A549 (cell line): ENCODE results near the gene SLC29A3. TPM values are rescaled to one million over a fixed set of nuclear protein-coding genes. Genes with fewer than 3 reads are reported as not detected.
A peak's percentile ranks its signal among the peaks of the same experiment; 100 is the strongest.

Experiments
- ATAC-seq, 2 experiments: fragments of 200-7000 bp in 1 of 2; fragments of >200 bp in 1 of 2; cut with Nextera tagmentation in 1 of 2; cut with Tn5 transposase in 1 of 2; 3 replicates each; pipeline versions ENCODE4 v1.8.0 to v1.9.1; 2018 to 2020; ENCODE audit warnings: mild to moderate bottlenecking in 1 of 2, moderate library complexity in 1 of 2
- CTCF ChIA-PET: fragments of 300-600 bp; sonication (Branson Sonifier 250); formaldehyde crosslinking; extraction: SDS; loops from one replicate; lab custom pipeline; 2021; ENCODE audit warnings: antibody characterized with exemption, inconsistent platforms; lab: Yijun Ruan, JAX
- POLR2A ChIA-PET: fragments of 350-600 bp; formaldehyde crosslinking; extraction: SDS; loops from one replicate; lab custom pipeline; 2021; ENCODE audit warnings: antibody characterized with exemption, inconsistent platforms; lab: Yijun Ruan, JAX
- DNase-seq, 2 experiments: peaks; one replicate each; pipeline versions ENCODE4 v3.0.0 to v3.0.0-alpha.2; 2011 to 2016; ENCODE audit warnings: low read depth in 1 of 2, low spot score in 1 of 2
- FAIRE-seq: peaks from 2 replicates; lab custom pipeline; 2011; peaks lifted over from hg19 to GRCh38; lab: Jason Lieb, UNC
- H3K27ac ChIP-seq, 2 experiments: fragments of >200 bp; sonication (Bioruptor Twin); formaldehyde crosslinking; 3 replicates each; pipeline ENCODE4 v1.5.1; 2016 to 2017
- H3K4me1 ChIP-seq: fragments of >200 bp; sonication (Bioruptor Twin); formaldehyde crosslinking; 3 replicates; pipeline ENCODE4 v1.6.1; 2016
- H3K4me2 ChIP-seq: fragments of >200 bp; sonication (Bioruptor Twin); formaldehyde crosslinking; 3 replicates; pipeline ENCODE4 v1.6.1; 2016
- H3K4me3 ChIP-seq: fragments of >200 bp; sonication (Bioruptor Twin); formaldehyde crosslinking; 3 replicates; pipeline ENCODE4 v1.5.1; 2016
- H3K9me3 ChIP-seq: fragments of >200 bp; sonication (Bioruptor Twin); formaldehyde crosslinking; 3 replicates; pipeline ENCODE4 v1.6.1; 2016
- CBX2 ChIP-seq: fragments of 200-600 bp; sonication (generic); IDR thresholded peaks from 2 replicates; pipeline ENCODE4 v1.6.1; 2016; ENCODE audit warnings: low read depth, mild to moderate bottlenecking, borderline replicate concordance
- CBX8 ChIP-seq: fragments of 200-600 bp; sonication (generic); IDR thresholded peaks from 2 replicates; pipeline ENCODE4 v1.6.1; 2016
- CEBPB ChIP-seq, 2 experiments: fragments of >200 bp in 1 of 2; sonication (Bioruptor Twin) in 1 of 2; formaldehyde crosslinking in 1 of 2; IDR thresholded peaks; 2 replicates each; pipeline ENCODE4 v1.6.1; 2012 to 2016
- EHF ChIP-seq: fragments of 250-450 bp; sonication (Bioruptor Pico); IDR thresholded peaks from 2 replicates; pipeline ENCODE4 v1.5.0; 2020; ENCODE audit warnings: mild to moderate bottlenecking
- EP300 ChIP-seq, 2 experiments: fragments of >200 bp; sonication (Bioruptor Twin); formaldehyde crosslinking; IDR thresholded peaks; 2 replicates in 1 of 2; 3 replicates in 1 of 2; pipeline ENCODE4 v1.6.1; 2016 to 2017
- HOXA7 ChIP-seq: fragments of 250-450 bp; sonication (Bioruptor Pico); IDR thresholded peaks from 2 replicates; pipeline ENCODE4 v1.5.0; 2020; ENCODE audit warnings: mild to moderate bottlenecking, moderate library complexity
- HOXB5 ChIP-seq: fragments of 250-450 bp; sonication (Bioruptor Pico); IDR thresholded peaks from 2 replicates; pipeline ENCODE4 v1.5.0; 2020; ENCODE audit warnings: mild to moderate bottlenecking, moderate library complexity
- JUN ChIP-seq, 2 experiments: fragments of >200 bp; sonication (Bioruptor Twin); formaldehyde crosslinking; IDR thresholded peaks; 2 replicates in 1 of 2; 3 replicates in 1 of 2; pipeline ENCODE4 v1.6.1; 2016 to 2017
- JUNB ChIP-seq: fragments of >200 bp; sonication (Bioruptor Twin); formaldehyde crosslinking; IDR thresholded peaks from 2 replicates; pipeline ENCODE4 v1.6.1; 2016
- KDM5A ChIP-seq: fragments of 200-600 bp; sonication (generic); IDR thresholded peaks from 2 replicates; pipeline ENCODE4 v1.6.1; 2016; ENCODE audit warnings: antibody characterized with exemption, mild to moderate bottlenecking
- MAZ ChIP-seq: fragments of 150-350 bp; IDR thresholded peaks from 2 replicates; pipeline ENCODE4 v1.6.1; 2014; ENCODE audit warnings: antibody characterized with exemption, low read depth, low read length, borderline replicate concordance
- NPAS2 ChIP-seq: fragments of 250-450 bp; sonication (Bioruptor Pico); IDR thresholded peaks from 2 replicates; pipeline ENCODE4 v1.8.0; 2022; ENCODE audit warnings: mild to moderate bottlenecking, moderate library complexity, borderline replicate concordance
- PHF8 ChIP-seq: fragments of 200-600 bp; sonication (generic); IDR thresholded peaks from 2 replicates; pipeline ENCODE4 v1.6.1; 2016; ENCODE audit warnings: low read depth, mild to moderate bottlenecking, antibody characterized with exemption, moderate library complexity, borderline replicate concordance
- RNF2 ChIP-seq: fragments of 200-600 bp; sonication (generic); IDR thresholded peaks from 2 replicates; pipeline ENCODE4 v1.6.1; 2016; ENCODE audit warnings: low read depth, mild to moderate bottlenecking, antibody characterized with exemption, moderate library complexity, borderline replicate concordance
- SMC3 ChIP-seq: fragments of >200 bp; sonication (Bioruptor Twin); formaldehyde crosslinking; IDR thresholded peaks from 3 replicates; pipeline ENCODE4 v1.6.1; 2018; ENCODE audit warnings: inconsistent platforms
- TFCP2L1 ChIP-seq: fragments of 250-450 bp; sonication (Bioruptor Pico); IDR thresholded peaks from 2 replicates; pipeline ENCODE4 v1.5.0; 2021; ENCODE audit warnings: mild to moderate bottlenecking
- ZSCAN20 ChIP-seq: fragments of 250-450 bp; sonication (Bioruptor Pico); IDR thresholded peaks from 2 replicates; pipeline ENCODE4 v1.8.0; 2022; ENCODE audit warnings: mild to moderate bottlenecking, moderate library complexity
- WGBS: methylation state at CpG from one replicate; pipeline ENCODE4 v1.1.6; 2017; ENCODE audit errors: missing lambda C conversion rate; 5-methylcytosine and 5-hydroxymethylcytosine counted together
- polyA plus RNA-seq, 4 experiments: library from polyadenylated mRNA; depleted of rRNA in 3 of 4; stranded (reverse); fragments of >200 nt; fragmentation: RNase III in 1 of 4; extraction: RNeasy Plus Mini Kit Qiagen cat#74134 plus additional on column Dnase treatment in 1 of 4; gene quantifications; 2 replicates in 3 of 4; 3 replicates in 1 of 4; pipeline ENCODE4 v1.2.3, GENCODE V29; 2011 to 2017
- TF ChIP-seq, protein P1 (sequence below): IDR thresholded peaks from 2 replicates; pipeline ENCODE4 v1.6.1; 2012
- TF ChIP-seq, protein P2 (sequence below): fragments of >200 bp; sonication (Bioruptor Twin); formaldehyde crosslinking; IDR thresholded peaks from 3 replicates; pipeline ENCODE4 v1.5.1; 2016
- TF ChIP-seq, protein P3 (sequence below): IDR thresholded peaks from 2 replicates; pipeline ENCODE4 v1.6.1; 2012
- TF ChIP-seq, protein P4 (sequence below): fragments of 150-350 bp; IDR thresholded peaks from 2 replicates; pipeline ENCODE4 v1.6.1; 2014; ENCODE audit warnings: low read depth, mild to moderate bottlenecking, low read length
- TF ChIP-seq, protein P5 (sequence below): IDR thresholded peaks from 2 replicates; pipeline ENCODE4 v1.6.1; 2012; ENCODE audit warnings: low read depth, borderline replicate concordance

SLC29A3 gene
- polyA plus RNA-seq, 2 of the 4 experiments (the other 2 are of a cell fraction) = 7.2 to 11.4 TPM

DNA sequence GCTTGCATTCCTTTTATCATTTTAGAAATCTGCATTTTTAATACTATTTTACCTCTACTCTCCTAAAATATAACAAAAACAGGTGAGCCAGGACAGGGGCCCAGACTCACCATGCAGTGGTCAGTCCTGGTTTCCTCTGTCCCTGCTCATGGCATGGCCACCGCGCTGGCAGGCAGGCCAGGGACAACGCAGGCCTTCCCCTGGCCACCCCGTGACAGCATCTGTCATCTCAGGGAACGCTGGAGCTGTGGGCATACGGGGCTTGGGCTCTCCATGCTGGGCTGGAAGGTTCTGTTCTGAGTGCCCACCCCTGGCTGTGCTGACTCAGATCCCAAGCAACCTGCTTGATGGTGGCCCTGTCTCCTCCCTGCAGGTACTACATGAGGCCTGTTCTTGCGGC lies 42.5 kb downstream of the SLC29A3 start:
- no peak for DNase-seq
- no peak overlapping the region for H3K4me3 ChIP-seq
- 95% methylated on average over 4 of the region's 7 CpGs for WGBS
- no peak for ATAC-seq
- POLR2A ChIA-PET = no interaction called here
- TF ChIP-seq, protein P1, sequence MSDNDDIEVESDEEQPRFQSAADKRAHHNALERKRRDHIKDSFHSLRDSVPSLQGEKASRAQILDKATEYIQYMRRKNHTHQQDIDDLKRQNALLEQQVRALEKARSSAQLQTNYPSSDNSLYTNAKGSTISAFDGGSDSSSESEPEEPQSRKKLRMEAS = no peak
- TF ChIP-seq CBX8 = no peak
- no peak for TF ChIP-seq PHF8
- no peak for TF ChIP-seq SMC3
- TF ChIP-seq JUN (IDR thresholded peaks at IDR 0.05) = no peak
- TF ChIP-seq, protein P2, sequence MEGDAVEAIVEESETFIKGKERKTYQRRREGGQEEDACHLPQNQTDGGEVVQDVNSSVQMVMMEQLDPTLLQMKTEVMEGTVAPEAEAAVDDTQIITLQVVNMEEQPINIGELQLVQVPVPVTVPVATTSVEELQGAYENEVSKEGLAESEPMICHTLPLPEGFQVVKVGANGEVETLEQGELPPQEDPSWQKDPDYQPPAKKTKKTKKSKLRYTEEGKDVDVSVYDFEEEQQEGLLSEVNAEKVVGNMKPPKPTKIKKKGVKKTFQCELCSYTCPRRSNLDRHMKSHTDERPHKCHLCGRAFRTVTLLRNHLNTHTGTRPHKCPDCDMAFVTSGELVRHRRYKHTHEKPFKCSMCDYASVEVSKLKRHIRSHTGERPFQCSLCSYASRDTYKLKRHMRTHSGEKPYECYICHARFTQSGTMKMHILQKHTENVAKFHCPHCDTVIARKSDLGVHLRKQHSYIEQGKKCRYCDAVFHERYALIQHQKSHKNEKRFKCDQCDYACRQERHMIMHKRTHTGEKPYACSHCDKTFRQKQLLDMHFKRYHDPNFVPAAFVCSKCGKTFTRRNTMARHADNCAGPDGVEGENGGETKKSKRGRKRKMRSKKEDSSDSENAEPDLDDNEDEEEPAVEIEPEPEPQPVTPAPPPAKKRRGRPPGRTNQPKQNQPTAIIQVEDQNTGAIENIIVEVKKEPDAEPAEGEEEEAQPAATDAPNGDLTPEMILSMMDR = no peak
- TF ChIP-seq MAZ = no peak
- TF ChIP-seq, protein P3, sequence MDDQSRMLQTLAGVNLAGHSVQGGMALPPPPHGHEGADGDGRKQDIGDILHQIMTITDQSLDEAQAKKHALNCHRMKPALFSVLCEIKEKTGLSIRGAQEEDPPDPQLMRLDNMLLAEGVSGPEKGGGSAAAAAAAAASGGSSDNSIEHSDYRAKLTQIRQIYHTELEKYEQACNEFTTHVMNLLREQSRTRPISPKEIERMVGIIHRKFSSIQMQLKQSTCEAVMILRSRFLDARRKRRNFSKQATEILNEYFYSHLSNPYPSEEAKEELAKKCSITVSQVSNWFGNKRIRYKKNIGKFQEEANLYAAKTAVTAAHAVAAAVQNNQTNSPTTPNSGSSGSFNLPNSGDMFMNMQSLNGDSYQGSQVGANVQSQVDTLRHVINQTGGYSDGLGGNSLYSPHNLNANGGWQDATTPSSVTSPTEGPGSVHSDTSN = no peak
- TF ChIP-seq, protein P4, sequence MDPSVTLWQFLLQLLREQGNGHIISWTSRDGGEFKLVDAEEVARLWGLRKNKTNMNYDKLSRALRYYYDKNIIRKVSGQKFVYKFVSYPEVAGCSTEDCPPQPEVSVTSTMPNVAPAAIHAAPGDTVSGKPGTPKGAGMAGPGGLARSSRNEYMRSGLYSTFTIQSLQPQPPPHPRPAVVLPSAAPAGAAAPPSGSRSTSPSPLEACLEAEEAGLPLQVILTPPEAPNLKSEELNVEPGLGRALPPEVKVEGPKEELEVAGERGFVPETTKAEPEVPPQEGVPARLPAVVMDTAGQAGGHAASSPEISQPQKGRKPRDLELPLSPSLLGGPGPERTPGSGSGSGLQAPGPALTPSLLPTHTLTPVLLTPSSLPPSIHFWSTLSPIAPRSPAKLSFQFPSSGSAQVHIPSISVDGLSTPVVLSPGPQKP = no peak
- TF ChIP-seq, all 56 proteins: peak for 0
- H3K4me2 ChIP-seq = no peak overlapping the region
- CTCF ChIA-PET = interaction anchor here (1.0 to 47.4 kb wide), 6 partner anchors 10 to 248 kb away, joined by 3 to 977 read pairs (median 15); partner anchors contain the start of gene SLC29A3
- no peak for FAIRE-seq
- H3K4me1 ChIP-seq = peaks cover 17% of the 10 kb centered on the region
- H3K9me3 ChIP-seq = no peaks in the 10 kb centered on the region
- H3K27ac ChIP-seq = no peak overlapping the region

DNA sequence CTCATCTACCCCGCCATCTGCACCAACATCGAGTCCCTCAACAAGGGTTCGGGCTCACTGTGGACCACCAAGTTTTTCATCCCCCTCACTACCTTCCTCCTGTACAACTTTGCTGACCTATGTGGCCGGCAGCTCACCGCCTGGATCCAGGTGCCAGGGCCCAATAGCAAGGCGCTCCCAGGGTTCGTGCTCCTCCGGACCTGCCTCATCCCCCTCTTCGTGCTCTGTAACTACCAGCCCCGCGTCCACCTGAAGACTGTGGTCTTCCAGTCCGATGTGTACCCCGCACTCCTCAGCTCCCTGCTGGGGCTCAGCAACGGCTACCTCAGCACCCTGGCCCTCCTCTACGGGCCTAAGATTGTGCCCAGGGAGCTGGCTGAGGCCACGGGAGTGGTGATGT lies 43.1 kb downstream of the SLC29A3 start:
- H3K4me3 ChIP-seq = no peak overlapping the region
- no peak overlapping the region for H3K4me2 ChIP-seq
- TF ChIP-seq RNF2 = no peak
- TF ChIP-seq, protein P5, sequence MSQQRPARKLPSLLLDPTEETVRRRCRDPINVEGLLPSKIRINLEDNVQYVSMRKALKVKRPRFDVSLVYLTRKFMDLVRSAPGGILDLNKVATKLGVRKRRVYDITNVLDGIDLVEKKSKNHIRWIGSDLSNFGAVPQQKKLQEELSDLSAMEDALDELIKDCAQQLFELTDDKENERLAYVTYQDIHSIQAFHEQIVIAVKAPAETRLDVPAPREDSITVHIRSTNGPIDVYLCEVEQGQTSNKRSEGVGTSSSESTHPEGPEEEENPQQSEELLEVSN = no peak
- TF ChIP-seq CBX2 = no peak
- TF ChIP-seq HOXA7 (CRISPR knock-in tag) = no peak
- TF ChIP-seq KDM5A = no peak
- no peak for TF ChIP-seq CEBPB (IDR thresholded peaks at IDR 0.05)
- no peak for TF ChIP-seq NPAS2
- TF ChIP-seq, all 56 proteins: peak for 0
- FAIRE-seq (no peak), ATAC-seq (no peak), DNase-seq (no peak)
- Histone ChIP-seq H3K27ac (no peak overlapping the region), H3K4me1 (peaks cover 17% of the 10 kb centered on the region), H3K9me3 (no peaks in the 10 kb centered on the region)
- ChIA-PET CTCF (interaction anchor here (1.0 to 47.4 kb wide), 7 partner anchors 11 to 247 kb away, joined by 3 to 977 read pairs (median 4); partner anchors contain the start of gene SLC29A3), POLR2A (no interaction called here)
- 90% methylated on average over 16 of the region's 16 CpGs for whole genome bisulfite sequencing

DNA sequence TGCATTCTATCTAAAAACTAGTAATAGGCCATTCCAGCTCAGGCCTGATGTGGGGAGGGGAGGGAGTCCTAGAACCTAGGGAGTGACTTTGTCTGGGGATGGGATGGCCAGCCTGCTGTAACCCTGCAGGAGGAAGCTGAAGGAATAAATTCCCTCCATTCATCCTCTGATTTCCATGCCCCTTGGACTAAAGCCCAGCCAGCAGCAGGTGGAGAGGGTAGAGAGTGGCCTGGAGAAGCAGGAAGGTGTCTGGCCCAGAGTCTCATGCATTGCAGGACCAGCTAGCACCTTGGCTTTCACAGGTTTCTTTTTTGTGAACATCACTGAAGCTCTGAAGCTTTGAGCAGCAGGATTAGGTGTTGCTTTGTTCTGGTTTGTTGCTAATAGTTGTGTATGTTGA lies 44.9 kb downstream of the SLC29A3 start:
- H3K27ac ChIP-seq = peak overlapping the region; percentile 68 to 85
- FAIRE-seq = no peak
- no peak for TF ChIP-seq ZSCAN20 (CRISPR knock-in tag)
- TF ChIP-seq, protein P3 = no peak
- TF ChIP-seq HOXB5 (CRISPR knock-in tag) = no peak
- no peak for TF ChIP-seq KDM5A
- no peak for TF ChIP-seq TFCP2L1 (CRISPR knock-in tag)
- TF ChIP-seq, protein P1 = no peak
- no peak for TF ChIP-seq MAZ
- TF ChIP-seq, protein P5 = no peak
- TF ChIP-seq, protein P2 = no peak
- TF ChIP-seq EHF = no peak
- TF ChIP-seq EP300 (IDR thresholded peaks at IDR 0.05) = no peak
- TF ChIP-seq SMC3 = no peak
- no peak for TF ChIP-seq JUNB

More for the DNA sequence above, 44.9 kb downstream of the SLC29A3 start:
- no peak for DNase-seq
- Histone ChIP-seq H3K4me2 (peak overlapping the region; percentile 31), H3K4me3 (no peak overlapping the region), H3K9me3 (no peaks in the 10 kb centered on the region), H3K4me1 (peaks cover 17% of the 10 kb centered on the region)
- POLR2A ChIA-PET = interaction anchor here (1.0 to 2.4 kb wide), 3 partner anchors 11 to 45 kb away, joined by 3 to 24 read pairs (median 23); partner anchors contain the start of gene SLC29A3
- peak in 1 of 2 experiments; percentile 17; a peak in 3 of 6 replicates for ATAC-seq
- CTCF ChIA-PET = interaction anchor here (1.0 to 47.4 kb wide), 11 partner anchors 11 to 344 kb away, joined by 3 to 977 read pairs (median 4); partner anchors contain the start of gene SLC29A3
